ENCODE results near the gene KCNA5.

Gene KCNA5

DNA sequence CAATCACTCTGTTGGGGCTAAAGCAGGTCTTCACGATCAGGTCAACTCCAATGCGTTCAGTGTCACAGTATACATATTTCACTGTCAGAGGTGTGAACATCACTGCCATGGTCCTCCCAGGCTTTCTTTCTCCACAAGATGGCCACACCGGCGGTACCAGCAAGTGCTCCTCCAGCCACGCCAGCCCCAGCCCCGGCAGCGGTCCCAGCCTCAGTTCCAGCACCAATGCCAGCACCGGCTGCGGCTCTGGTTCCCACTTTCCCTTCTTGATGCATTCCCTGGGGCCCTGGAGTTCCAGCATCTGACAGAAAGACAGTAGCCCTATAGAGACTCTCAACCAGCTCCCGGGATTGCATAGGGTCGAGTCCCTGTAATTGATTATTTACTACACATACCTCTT lies 10.9 kb upstream of the KCNA5 start:
- Histone ChIP-seq H3K4me3 (ENCODE audit: low read length) (no peak overlapping the region), H3K9ac (ENCODE audit: low read length) (no peak overlapping the region), H3K27ac (ENCODE audit: low read depth, low read length) (no peak overlapping the region)

DNA sequence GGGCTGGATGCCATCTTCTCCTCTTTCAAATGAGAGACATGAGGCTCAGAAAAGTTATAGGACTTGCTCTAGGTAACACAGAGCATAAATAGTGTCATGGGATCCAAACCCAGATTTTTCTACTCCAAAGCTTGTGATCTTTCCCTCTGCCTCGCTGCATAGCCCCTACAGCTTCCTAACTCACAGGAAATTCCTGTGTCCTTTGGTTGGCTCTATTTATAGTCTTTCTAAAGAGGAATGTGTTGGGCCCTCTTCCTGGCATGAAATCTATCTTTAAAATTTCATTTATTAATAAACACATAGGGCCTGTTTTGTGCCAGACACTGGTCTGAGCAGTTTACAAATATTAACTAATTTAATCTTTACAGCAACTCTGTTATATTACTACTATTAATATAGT lies 9.8 kb upstream of the KCNA5 start:
- Histone ChIP-seq H3K36me3 (ENCODE audit: control insufficient read depth, insufficient read depth, low read length) (no peaks in the 10 kb centered on the region), H3K4me3 (ENCODE audit: low read length) (no peak overlapping the region), H3K27ac (ENCODE audit: low read depth, low read length) (no peak overlapping the region), H3K9ac (ENCODE audit: low read length) (no peak overlapping the region), H3K4me1 (ENCODE audit: control insufficient read depth, insufficient read depth, low read length) (no peaks in the 10 kb centered on the region), H3K27me3 (ENCODE audit: control insufficient read depth, insufficient read depth, low read length) (no peaks in the 10 kb centered on the region)

More for the DNA sequence above, 10.9 kb upstream of the KCNA5 start:
- Histone ChIP-seq H3K4me1 (ENCODE audit: control insufficient read depth, insufficient read depth, low read length) (no peaks in the 10 kb centered on the region), H3K36me3 (ENCODE audit: control insufficient read depth, insufficient read depth, low read length) (no peaks in the 10 kb centered on the region), H3K27me3 (ENCODE audit: control insufficient read depth, insufficient read depth, low read length) (no peaks in the 10 kb centered on the region)

DNA sequence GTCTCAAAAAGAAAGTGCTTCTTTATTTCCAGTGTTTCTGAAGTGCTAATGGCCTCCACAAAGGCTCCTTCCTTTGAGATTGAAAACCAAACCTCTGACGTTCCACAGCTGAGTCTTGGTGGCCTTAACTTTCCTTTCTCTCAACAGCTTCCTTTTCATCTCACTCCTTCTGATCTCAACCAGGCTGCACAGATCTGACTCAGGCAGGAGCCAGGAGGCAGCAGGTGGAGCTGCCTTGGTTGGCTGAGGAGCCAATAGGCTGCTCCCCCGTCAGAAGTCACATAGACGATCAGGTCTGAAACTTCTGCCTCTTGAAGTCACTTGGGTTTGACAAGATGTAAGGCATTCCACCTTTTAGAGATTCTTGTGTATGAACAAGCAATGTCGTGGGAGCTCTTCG lies 9.1 kb upstream of the KCNA5 start:
- Histone ChIP-seq H3K27ac (ENCODE audit: low read depth, low read length) (no peak overlapping the region), H3K27me3 (ENCODE audit: control insufficient read depth, insufficient read depth, low read length) (no peaks in the 10 kb centered on the region), H3K4me1 (ENCODE audit: control insufficient read depth, insufficient read depth, low read length) (no peaks in the 10 kb centered on the region), H3K36me3 (ENCODE audit: control insufficient read depth, insufficient read depth, low read length) (no peaks in the 10 kb centered on the region), H3K9ac (ENCODE audit: low read length) (no peak overlapping the region), H3K4me3 (ENCODE audit: low read length) (no peak overlapping the region)

DNA sequence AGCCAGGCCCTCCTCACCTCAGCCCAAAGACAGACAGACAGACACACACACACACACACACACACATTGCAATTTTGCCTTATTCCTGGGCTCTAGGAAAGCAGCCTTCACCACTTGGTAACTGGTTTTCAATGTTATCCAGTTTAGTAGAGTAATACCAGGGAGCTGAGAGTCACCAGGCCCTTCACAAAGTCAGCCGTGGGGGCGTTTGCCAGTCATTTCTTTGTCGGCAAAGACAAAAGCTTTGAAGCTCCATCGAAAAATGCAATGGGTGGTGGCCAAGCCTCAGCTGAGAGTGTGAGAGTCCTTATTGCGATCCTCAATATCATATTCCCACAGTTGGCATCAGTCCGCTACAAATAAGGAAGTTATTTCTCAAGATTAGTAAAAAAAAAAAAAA lies 8.1 kb upstream of the KCNA5 start:
- Histone ChIP-seq H3K27ac (ENCODE audit: low read depth, low read length) (no peak overlapping the region), H3K9ac (ENCODE audit: low read length) (no peak overlapping the region)

GRCh38 chr12:5036031-5036430 lies 7.6 kb upstream of the KCNA5 start:
- Histone ChIP-seq H3K27ac (ENCODE audit: low read depth, low read length) (no peak overlapping the region), H3K4me3 (ENCODE audit: low read length) (no peak overlapping the region), H3K4me1 (ENCODE audit: control insufficient read depth, insufficient read depth, low read length) (no peaks in the 10 kb centered on the region), H3K9ac (ENCODE audit: low read length) (no peak overlapping the region), H3K36me3 (ENCODE audit: control insufficient read depth, insufficient read depth, low read length) (no peaks in the 10 kb centered on the region), H3K27me3 (ENCODE audit: control insufficient read depth, insufficient read depth, low read length) (no peaks in the 10 kb centered on the region)

More for the DNA sequence above, 8.1 kb upstream of the KCNA5 start:
- no peaks in the 10 kb centered on the region for H3K27me3 ChIP-seq (ENCODE audit: control insufficient read depth, insufficient read depth, low read length)
- no peaks in the 10 kb centered on the region for H3K4me1 ChIP-seq (ENCODE audit: control insufficient read depth, insufficient read depth, low read length)
- H3K36me3 ChIP-seq (ENCODE audit: control insufficient read depth, insufficient read depth, low read length) = no peaks in the 10 kb centered on the region
- H3K4me3 ChIP-seq (ENCODE audit: low read length) = no peak overlapping the region

- Histone ChIP-seq H3K9ac (ENCODE audit: low read length) (no peak overlapping the region), H3K4me1 (ENCODE audit: control insufficient read depth, insufficient read depth, low read length) (no peaks in the 10 kb centered on the region), H3K27ac (ENCODE audit: low read depth, low read length) (no peak overlapping the region), H3K36me3 (ENCODE audit: control insufficient read depth, insufficient read depth, low read length) (no peaks in the 10 kb centered on the region), H3K4me3 (ENCODE audit: low read length) (no peak overlapping the region), H3K27me3 (ENCODE audit: control insufficient read depth, insufficient read depth, low read length) (peaks cover 2% of the 10 kb centered on the region)
Observed at GRCh38 chr12:5037795-5038357, 5.8 kb upstream of the KCNA5 start.

DNA sequence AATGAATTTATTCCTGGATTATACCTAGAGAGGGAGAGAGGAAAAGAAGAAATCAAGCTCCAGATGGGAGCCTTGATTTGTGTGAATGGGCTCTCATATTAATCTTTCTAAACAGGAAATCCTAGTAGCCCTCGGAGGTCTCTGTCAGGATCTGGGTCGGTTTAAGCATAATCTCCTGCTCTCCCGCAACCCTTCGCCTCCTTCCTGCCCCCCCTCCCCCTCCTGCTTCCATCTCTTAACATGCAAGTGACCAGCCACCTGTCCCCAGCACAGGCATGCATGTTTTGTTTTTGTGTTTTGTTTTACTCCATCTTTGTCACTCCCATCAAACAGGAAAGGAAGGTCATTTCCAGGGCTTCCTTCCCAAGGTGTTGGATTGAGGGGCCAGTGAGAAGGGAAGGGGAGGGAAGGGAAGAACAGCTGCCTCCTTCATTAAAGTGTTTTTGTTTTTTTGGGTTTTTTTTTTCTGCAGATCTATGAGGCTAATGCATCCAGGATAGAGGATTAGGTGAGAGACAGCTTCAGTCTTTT lies 4.8 kb upstream of the KCNA5 start:
- H3K9ac ChIP-seq (ENCODE audit: low read length) = no peak overlapping the region
- no peaks in the 10 kb centered on the region for H3K36me3 ChIP-seq (ENCODE audit: control insufficient read depth, insufficient read depth, low read length)
- peaks cover 2% of the 10 kb centered on the region for H3K27me3 ChIP-seq (ENCODE audit: control insufficient read depth, insufficient read depth, low read length)
- no peaks in the 10 kb centered on the region for H3K4me1 ChIP-seq (ENCODE audit: control insufficient read depth, insufficient read depth, low read length)
- H3K4me3 ChIP-seq (ENCODE audit: low read length) = no peak overlapping the region
- no peak overlapping the region for H3K27ac ChIP-seq (ENCODE audit: low read depth, low read length)

GRCh38 chr12:5039815-5040214 lies 3.9 kb upstream of the KCNA5 start:
- H3K9ac ChIP-seq (ENCODE audit: low read length) = no peak overlapping the region
- no peaks in the 10 kb centered on the region for H3K4me1 ChIP-seq (ENCODE audit: control insufficient read depth, insufficient read depth, low read length)
- peaks cover 4% of the 10 kb centered on the region for H3K27me3 ChIP-seq (ENCODE audit: control insufficient read depth, insufficient read depth, low read length)
- H3K4me3 ChIP-seq (ENCODE audit: low read length) = no peak overlapping the region
- H3K36me3 ChIP-seq (ENCODE audit: control insufficient read depth, insufficient read depth, low read length) = no peaks in the 10 kb centered on the region
- H3K27ac ChIP-seq (ENCODE audit: low read depth, low read length) = no peak overlapping the region

DNA sequence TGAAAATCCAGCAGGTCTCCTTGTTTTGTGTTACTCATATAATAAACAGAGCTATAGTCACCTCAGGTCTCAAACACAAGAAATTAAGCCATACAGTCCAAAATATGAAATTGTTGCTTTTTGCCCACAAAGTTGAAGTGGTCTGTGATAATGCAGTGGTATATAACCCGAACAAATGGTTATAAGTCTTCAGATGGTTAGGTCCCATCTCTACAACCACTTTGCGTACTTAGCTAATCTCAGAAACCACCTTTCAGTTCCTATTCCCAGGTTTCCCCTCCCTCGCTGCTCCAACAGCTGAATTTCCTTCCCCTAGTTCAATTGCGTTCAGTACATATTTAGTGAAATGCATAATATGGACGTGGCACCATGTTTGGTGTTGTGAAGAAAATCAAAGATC lies 3.3 kb upstream of the KCNA5 start:
- H3K4me1 ChIP-seq (ENCODE audit: control insufficient read depth, insufficient read depth, low read length) = no peaks in the 10 kb centered on the region
- no peak overlapping the region for H3K27ac ChIP-seq (ENCODE audit: low read depth, low read length)
- peaks cover 4% of the 10 kb centered on the region for H3K27me3 ChIP-seq (ENCODE audit: control insufficient read depth, insufficient read depth, low read length)
- no peaks in the 10 kb centered on the region for H3K36me3 ChIP-seq (ENCODE audit: control insufficient read depth, insufficient read depth, low read length)
- no peak overlapping the region for H3K9ac ChIP-seq (ENCODE audit: low read length)
- H3K4me3 ChIP-seq (ENCODE audit: low read length) = no peak overlapping the region

- Histone ChIP-seq H3K27me3 (ENCODE audit: control insufficient read depth, insufficient read depth, low read length) (peaks cover 4% of the 10 kb centered on the region), H3K4me1 (ENCODE audit: control insufficient read depth, insufficient read depth, low read length) (peaks cover 15% of the 10 kb centered on the region), H3K36me3 (ENCODE audit: control insufficient read depth, insufficient read depth, low read length) (no peaks in the 10 kb centered on the region), H3K4me3 (ENCODE audit: low read length) (peak overlapping the region; percentile 17), H3K27ac (ENCODE audit: low read depth, low read length) (no peak overlapping the region), H3K9ac (ENCODE audit: low read length) (no peak overlapping the region)
Observed at GRCh38 chr12:5044420-5045295, 979 bp downstream of the KCNA5 start.

GRCh38 chr12:5047094-5047493 lies 3.4 kb downstream of the KCNA5 start:
- peaks cover 15% of the 10 kb centered on the region for H3K4me1 ChIP-seq (ENCODE audit: control insufficient read depth, insufficient read depth, low read length)
- no peaks in the 10 kb centered on the region for H3K36me3 ChIP-seq (ENCODE audit: control insufficient read depth, insufficient read depth, low read length)
- peaks cover 2% of the 10 kb centered on the region for H3K27me3 ChIP-seq (ENCODE audit: control insufficient read depth, insufficient read depth, low read length)
- peak overlapping the region; percentile 26 for H3K4me3 ChIP-seq (ENCODE audit: low read length)
- peak overlapping the region; percentile 11 for H3K9ac ChIP-seq (ENCODE audit: low read length)
- peak overlapping the region; percentile 76 for H3K27ac ChIP-seq (ENCODE audit: low read depth, low read length)

DNA sequence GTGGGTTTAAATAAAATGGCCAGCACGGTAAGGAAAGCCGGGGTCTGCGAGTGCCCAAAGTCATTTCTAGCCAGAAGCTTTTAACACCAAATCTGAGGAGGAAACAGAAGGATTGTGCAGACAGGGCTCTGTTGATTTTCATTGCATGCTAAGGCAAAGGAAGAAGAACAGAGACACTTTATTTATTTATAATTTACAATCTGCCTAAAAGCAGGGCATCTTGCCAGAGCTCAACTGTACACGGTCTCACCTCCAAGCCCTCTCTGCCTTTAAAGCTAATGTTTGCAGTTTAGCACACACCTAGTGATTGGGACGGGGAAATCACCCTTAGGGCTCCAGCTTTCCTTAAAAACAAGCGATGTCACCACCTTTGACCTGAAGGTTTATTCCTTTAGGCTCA lies 4.0 kb downstream of the KCNA5 start:
- Histone ChIP-seq H3K36me3 (ENCODE audit: control insufficient read depth, insufficient read depth, low read length) (no peaks in the 10 kb centered on the region), H3K27ac (ENCODE audit: low read depth, low read length) (peak overlapping the region; percentile 76), H3K9ac (ENCODE audit: low read length) (no peak overlapping the region), H3K4me1 (ENCODE audit: control insufficient read depth, insufficient read depth, low read length) (peaks cover 15% of the 10 kb centered on the region), H3K4me3 (ENCODE audit: low read length) (no peak overlapping the region), H3K27me3 (ENCODE audit: control insufficient read depth, insufficient read depth, low read length) (peaks cover 2% of the 10 kb centered on the region)

Data from rectal smooth muscle tissue (tissue), 1 donor.